GM12873 (cell line): ENCODE results near the gene DAG1.

Experiments used
- CTCF ChIP-seq: IDR thresholded peaks from 2 replicates; pipeline ENCODE4 v1.5.1; 2012; ENCODE audit warnings: low read depth, mild to moderate bottlenecking, moderate library complexity, low read length, control low read depth; ENCODE audit not compliant: insufficient read depth; ENCODE audit errors: missing control alignments

DAG1 gene

GRCh38 chr3:49531715-49532114, 61.6 kb downstream of the DAG1 start:
- TF ChIP-seq CTCF: no peak

GRCh38 chr3:49533031-49533430, 63.0 kb downstream of the DAG1 start:
- no peak for TF ChIP-seq CTCF

GRCh38 chr3:49533786-49534519, 63.9 kb downstream of the DAG1 start:
- TF ChIP-seq CTCF: no peak

- TF ChIP-seq CTCF: no peak
These were observed 64.7 kb downstream of the DAG1 start for GRCh38 chr3:49534581-49535441.

- no peak for TF ChIP-seq CTCF
These were observed 66.2 kb downstream of the DAG1 start for GRCh38 chr3:49535971-49536874.

GRCh38 chr3:49536875-49537533, 66.9 kb downstream of the DAG1 start:
- TF ChIP-seq CTCF: no peak
